MM.1S (cell line): ENCODE data around the gene SETBP1.

Experiments
- DNase-seq: peaks from one replicate; pipeline ENCODE4 v3.0.0-alpha.2; 2015
- H2AFZ ChIP-seq: fragments of 300-600 bp; sonication (generic); 2 replicates; pipeline ENCODE4 v1.6.0; 2016; ENCODE audit warnings: antibody characterized with exemption, low read length
- H3F3A ChIP-seq: fragments of 300-600 bp; sonication (generic); 2 replicates; pipeline ENCODE4 v1.6.1; 2016; ENCODE audit warnings: mild to moderate bottlenecking, antibody characterized with exemption, low read length, moderate library complexity, mixed read lengths; ENCODE audit not compliant: insufficient read depth
- H3K27ac ChIP-seq: fragments of 300-600 bp; sonication (generic); 2 replicates; pipeline ENCODE4 v1.5.1; 2016; ENCODE audit warnings: mild to moderate bottlenecking, low read length
- H3K27me3 ChIP-seq: fragments of 300-600 bp; sonication (generic); replicated peaks from 2 replicates; pipeline ENCODE4 v1.6.0; 2016; ENCODE audit warnings: low read length; ENCODE audit not compliant: insufficient read depth
- H3K36me3 ChIP-seq: fragments of 300-600 bp; sonication (generic); replicated peaks from 2 replicates; pipeline ENCODE4 v1.6.1; 2016; ENCODE audit warnings: mild to moderate bottlenecking, low read length, mixed read lengths; ENCODE audit not compliant: insufficient read depth
- H3K4me1 ChIP-seq: fragments of 300-600 bp; sonication (generic); 2 replicates; pipeline ENCODE4 v1.6.1; 2016; ENCODE audit warnings: low read length, mixed read lengths
- H3K4me2 ChIP-seq: fragments of 300-600 bp; sonication (generic); 2 replicates; pipeline ENCODE4 v1.6.0; 2016; ENCODE audit warnings: low read depth, low read length
- H3K4me3 ChIP-seq: fragments of 300-600 bp; sonication (generic); 2 replicates; pipeline ENCODE4 v1.5.1; 2016; ENCODE audit warnings: low read length, mixed read lengths
- H3K79me2 ChIP-seq: fragments of 300-600 bp; sonication (generic); 2 replicates; pipeline ENCODE4 v1.6.1; 2016; ENCODE audit warnings: mixed run types, low read length, mixed read lengths
- H3K9ac ChIP-seq: fragments of 300-600 bp; sonication (generic); 2 replicates; pipeline ENCODE4 v1.6.1; 2016; ENCODE audit warnings: low read length, mixed read lengths
- H3K9me2 ChIP-seq: fragments of 300-600 bp; sonication (generic); replicated peaks from 2 replicates; pipeline ENCODE4 v1.6.1; 2016; ENCODE audit warnings: mild to moderate bottlenecking, low read length, mixed read lengths; ENCODE audit not compliant: insufficient read depth
- H3K9me3 ChIP-seq: fragments of 300-600 bp; sonication (generic); replicated peaks from 2 replicates; pipeline ENCODE4 v1.6.1; 2016; ENCODE audit warnings: mild to moderate bottlenecking, low read length, mixed read lengths; ENCODE audit not compliant: insufficient read depth
- H4K20me1 ChIP-seq: fragments of 300-600 bp; sonication (generic); 2 replicates; pipeline ENCODE4 v1.6.1; 2016; ENCODE audit warnings: mild to moderate bottlenecking, low read length, moderate library complexity, mixed read lengths; ENCODE audit not compliant: insufficient read depth
- CTCF ChIP-seq: fragments of 300-600 bp; sonication (generic); IDR thresholded peaks from 2 replicates; pipeline ENCODE4 v1.5.1; 2016; ENCODE audit warnings: antibody characterized with exemption, low read length, mixed read lengths
- EZH2 ChIP-seq: fragments of 300-600 bp; sonication (generic); optimal IDR thresholded peaks from 2 replicates; pipeline ENCODE3; 2017; ENCODE audit warnings: low read depth, mild to moderate bottlenecking, antibody characterized with exemption, low read length, mixed read lengths
- EZH2phosphoT487 ChIP-seq: fragments of 300-600 bp; sonication (generic); IDR thresholded peaks from 2 replicates; pipeline ENCODE4 v1.6.1; 2018; ENCODE audit warnings: antibody characterized with exemption, low read length

Gene SETBP1

GRCh38 chr18:44793685-44794084 is 113.0 kb downstream of the SETBP1 start:
- no peak overlapping the region for H3K4me3 ChIP-seq
- no peaks in the 10 kb centered on the region for H3K36me3 ChIP-seq
- H2AFZ ChIP-seq: no peak overlapping the region
- peaks cover 13% of the 10 kb centered on the region for H3F3A ChIP-seq
- H3K9ac ChIP-seq: no peak overlapping the region
- H3K79me2 ChIP-seq: peaks cover 78% of the 10 kb centered on the region
- TF ChIP-seq CTCF (no peak), EZH2 (no peak), EZH2phosphoT487 (no peak)
- H3K27me3 ChIP-seq: no peaks in the 10 kb centered on the region
- peaks cover 20% of the 10 kb centered on the region for H3K4me1 ChIP-seq
- no peaks in the 10 kb centered on the region for H4K20me1 ChIP-seq
- no peaks in the 10 kb centered on the region for H3K9me2 ChIP-seq
- H3K4me2 ChIP-seq: no peak overlapping the region
- DNase-seq: no peak
- no peak overlapping the region for H3K27ac ChIP-seq
- no peaks in the 10 kb centered on the region for H3K9me3 ChIP-seq

GRCh38 chr18:44795241-44795640 is 114.6 kb downstream of the SETBP1 start:
- Histone ChIP-seq H3K9me3 (no peaks in the 10 kb centered on the region), H3K4me2 (no peak overlapping the region), H4K20me1 (no peaks in the 10 kb centered on the region), H3K79me2 (peaks cover 77% of the 10 kb centered on the region), H3F3A (peaks cover 19% of the 10 kb centered on the region), H3K4me3 (no peak overlapping the region), H3K36me3 (no peaks in the 10 kb centered on the region), H3K9me2 (no peaks in the 10 kb centered on the region), H3K4me1 (peaks cover 35% of the 10 kb centered on the region), H3K27ac (no peak overlapping the region), H3K9ac (no peak overlapping the region), H3K27me3 (no peaks in the 10 kb centered on the region), H2AFZ (no peak overlapping the region)
- no peak for DNase-seq
- no peak for TF ChIP-seq CTCF
- no peak for TF ChIP-seq EZH2
- no peak for TF ChIP-seq EZH2phosphoT487

GRCh38 chr18:44796429-44797428 is 116.0 kb downstream of the SETBP1 start:
- H3K9me2 ChIP-seq: no peaks in the 10 kb centered on the region
- H3K4me3 ChIP-seq: no peak overlapping the region
- no peaks in the 10 kb centered on the region for H3K9me3 ChIP-seq
- no peak for DNase-seq
- peaks cover 40% of the 10 kb centered on the region for H3K4me1 ChIP-seq
- no peaks in the 10 kb centered on the region for H4K20me1 ChIP-seq
- H3K79me2 ChIP-seq: peaks cover 71% of the 10 kb centered on the region
- no peak overlapping the region for H2AFZ ChIP-seq
- H3K4me2 ChIP-seq: no peak overlapping the region
- no peak for TF ChIP-seq CTCF
- TF ChIP-seq EZH2: no peak
- no peak for TF ChIP-seq EZH2phosphoT487
- H3K9ac ChIP-seq: no peak overlapping the region
- no peaks in the 10 kb centered on the region for H3K27me3 ChIP-seq
- no peak overlapping the region; the same call in 1 of the 2 replicates for H3K27ac ChIP-seq
- H3F3A ChIP-seq: peaks cover 19% of the 10 kb centered on the region
- H3K36me3 ChIP-seq: no peaks in the 10 kb centered on the region
